H1 (cell line): ENCODE measurements around the gene ASIC5. TPM values are rescaled to one million over a fixed set of nuclear protein-coding genes. Genes with fewer than 3 reads are reported as not detected.

Source experiments
- CTCF ChIA-PET: fragments of 300-600 bp; sonication (Branson Sonifier 250); formaldehyde crosslinking; loops from one replicate; lab custom pipeline; 2021; ENCODE audit not compliant: partially characterized antibody; lab: Charles Lee
- POLR2A ChIA-PET: fragments of 300-600 bp; sonication (Branson Sonifier 250); formaldehyde crosslinking; loops from one replicate; lab custom pipeline; 2021; ENCODE audit warnings: inconsistent platforms; ENCODE audit not compliant: partially characterized antibody; lab: Charles Lee
- DNase-seq, 2 experiments: peaks; one replicate each; pipeline versions ENCODE4 v3.0.0 to v3.0.0-alpha.2; 2010 to 2022; ENCODE audit warnings: low spot score in 2 of 2, low read depth in 1 of 2, mixed read lengths in 1 of 2
- FAIRE-seq: peaks from 2 replicates; lab custom pipeline; 2011; peaks lifted over from hg19 to GRCh38; lab: Jason Lieb, UNC
- H2AFZ ChIP-seq: 2 replicates; pipeline ENCODE4 v1.8.1; 2012; ENCODE audit warnings: low read length, inconsistent platforms
- H2AK5ac ChIP-seq: 2 replicates; pipeline ENCODE4 v1.6.1; 2013; ENCODE audit warnings: low read depth, low read length
- H2BK120ac ChIP-seq: replicated peaks from 2 replicates; pipeline ENCODE3; 2013; ENCODE audit warnings: low read depth, low read length, inconsistent platforms
- H2BK12ac ChIP-seq: 2 replicates; pipeline ENCODE4 v1.6.1; 2013; ENCODE audit warnings: low read depth, low read length
- H2BK15ac ChIP-seq: 2 replicates; pipeline ENCODE4 v1.6.1; 2013; ENCODE audit warnings: low read length
- H2BK20ac ChIP-seq: 2 replicates; pipeline ENCODE4 v1.6.1; 2013; ENCODE audit warnings: low read length
- H2BK5ac ChIP-seq: 2 replicates; pipeline ENCODE4 v1.6.1; 2013; ENCODE audit warnings: low read depth, low read length
- H3K14ac ChIP-seq: 2 replicates; pipeline ENCODE4 v1.6.1; 2013; ENCODE audit warnings: inconsistent platforms; ENCODE audit not compliant: insufficient read length
- H3K18ac ChIP-seq: 2 replicates; pipeline ENCODE4 v1.6.1; 2013; ENCODE audit warnings: low read length; ENCODE audit errors: extremely low read depth
- H3K23ac ChIP-seq: 2 replicates; pipeline ENCODE4 v1.6.1; 2013; ENCODE audit warnings: inconsistent platforms; ENCODE audit not compliant: insufficient read length
- H3K23me2 ChIP-seq: 2 replicates; pipeline ENCODE4 v1.6.1; 2013; ENCODE audit warnings: low read depth, low read length
- H3K27ac ChIP-seq: 2 replicates; pipeline ENCODE4 v1.6.1; 2011; ENCODE audit warnings: low read depth, low read length, inconsistent platforms
- H3K27me3 ChIP-seq, 4 experiments: replicated peaks in 1 of 4; 1 replicate in 1 of 4; 2 replicates in 3 of 4; pipeline versions ENCODE4 v1.6.1 to v1.8.1; 2011 to 2013; ENCODE audit warnings: low read length in 3 of 4, mild to moderate bottlenecking in 3 of 4, inconsistent platforms in 2 of 4, mixed read lengths in 2 of 4, moderate library complexity in 1 of 4; ENCODE audit not compliant: control insufficient read depth in 3 of 4, insufficient read depth in 3 of 4; ENCODE audit errors: extremely low read depth in 1 of 4
- H3K36me3 ChIP-seq, 4 experiments: 2 replicates each; pipeline versions ENCODE4 v1.6.1 to v1.8.1; 2011 to 2013; ENCODE audit warnings: mild to moderate bottlenecking in 4 of 4, low read length in 3 of 4, moderate library complexity in 2 of 4, control low read depth in 1 of 4, inconsistent platforms in 1 of 4; ENCODE audit not compliant: insufficient read depth in 4 of 4, control insufficient read depth in 2 of 4
- H3K4ac ChIP-seq: replicated peaks from 2 replicates; pipeline ENCODE3; 2013; ENCODE audit warnings: low read length, low read depth, mixed read lengths, inconsistent platforms; ENCODE audit not compliant: insufficient read length
- H3K4me1 ChIP-seq, 4 experiments: replicated peaks in 1 of 4; 1 replicate in 1 of 4; 2 replicates in 3 of 4; pipeline versions ENCODE4 v1.6.1 to v1.8.1; 2011 to 2013; ENCODE audit warnings: low read length in 3 of 4, inconsistent platforms in 2 of 4, mixed read lengths in 1 of 4; ENCODE audit not compliant: insufficient read depth in 4 of 4, control insufficient read depth in 3 of 4
- H3K4me2 ChIP-seq, 2 experiments: 2 replicates each; pipeline versions ENCODE4 v1.6.1 to v1.8.1; 2011 to 2013; ENCODE audit warnings: low read depth in 2 of 2, low read length in 2 of 2, control low read depth in 1 of 2, inconsistent platforms in 1 of 2, mild to moderate bottlenecking in 1 of 2; ENCODE audit not compliant: insufficient read depth in 1 of 2
- H3K4me3 ChIP-seq, 4 experiments: fragments of 200-600, 300-600 bp in 1 of 4; sonication (generic), shearing (Covaris generic), sonication (Bioruptor Twin) in 1 of 4; 2 replicates each; pipeline versions ENCODE4 v1.5.1 to v1.8.1; 2011 to 2016; ENCODE audit warnings: low read length in 4 of 4, low read depth in 3 of 4, control low read depth in 2 of 4, inconsistent platforms in 2 of 4, mild to moderate bottlenecking in 2 of 4, mixed read lengths in 1 of 4, moderate library complexity in 1 of 4; ENCODE audit not compliant: insufficient read depth in 2 of 4; ENCODE audit errors: extremely low read depth in 1 of 4
- H3K56ac ChIP-seq: replicated peaks from 2 replicates; pipeline ENCODE3; 2013; ENCODE audit warnings: low read depth, mild to moderate bottlenecking, mixed read lengths, low read length, inconsistent platforms; ENCODE audit not compliant: insufficient read length
- H3K79me1 ChIP-seq: 2 replicates; pipeline ENCODE4 v1.6.1; 2013; ENCODE audit warnings: low read depth, low read length, control low read depth
- H3K79me2 ChIP-seq, 2 experiments: 2 replicates each; pipeline versions ENCODE4 v1.6.1 to v1.8.1; 2012 to 2013; ENCODE audit warnings: low read length in 2 of 2, mild to moderate bottlenecking in 2 of 2, inconsistent platforms in 1 of 2; ENCODE audit not compliant: insufficient read depth in 2 of 2, control insufficient read depth in 1 of 2
- H3K9ac ChIP-seq, 4 experiments: replicated peaks in 1 of 4; 1 replicate in 1 of 4; 2 replicates in 3 of 4; pipeline versions ENCODE4 v1.6.1 to v1.8.1; 2011 to 2013; ENCODE audit warnings: low read depth in 3 of 4, low read length in 3 of 4, control low read depth in 2 of 4, mild to moderate bottlenecking in 2 of 4, moderate library complexity in 2 of 4, inconsistent platforms in 1 of 4; ENCODE audit errors: extremely low read depth in 1 of 4
- H3K9me3 ChIP-seq, 2 experiments: 2 replicates each; pipeline versions ENCODE4 v1.6.1 to v1.8.1; 2012 to 2013; ENCODE audit warnings: mild to moderate bottlenecking in 2 of 2, moderate library complexity in 2 of 2, control low read depth in 1 of 2, inconsistent platforms in 1 of 2, low read depth in 1 of 2, low read length in 1 of 2, mixed read lengths in 1 of 2; ENCODE audit not compliant: insufficient read depth in 2 of 2
- H4K20me1 ChIP-seq, 2 experiments: replicated peaks in 1 of 2; 2 replicates each; pipeline versions ENCODE3 to v1.8.1; 2011 to 2013; ENCODE audit warnings: inconsistent platforms in 2 of 2, low read length in 2 of 2, mild to moderate bottlenecking in 1 of 2; ENCODE audit not compliant: insufficient read depth in 2 of 2, control insufficient read depth in 1 of 2
- H4K5ac ChIP-seq: 2 replicates; pipeline ENCODE4 v1.6.1; 2013; ENCODE audit warnings: low read length, low read depth, mixed read lengths, inconsistent platforms; ENCODE audit not compliant: insufficient read length
- H4K8ac ChIP-seq: 2 replicates; pipeline ENCODE4 v1.8.0; 2013; ENCODE audit warnings: mild to moderate bottlenecking, moderate library complexity, low read length, inconsistent platforms; ENCODE audit not compliant: insufficient read depth; ENCODE audit errors: extremely low read depth
- H4K91ac ChIP-seq: replicated peaks from 2 replicates; pipeline ENCODE3; 2013; ENCODE audit warnings: low read length, mixed read lengths, inconsistent platforms; ENCODE audit not compliant: insufficient read length
- BRCA1 ChIP-seq: IDR thresholded peaks from 2 replicates; pipeline ENCODE4 v1.6.1; 2012; ENCODE audit warnings: low read depth, low read length, improper control_type of control experiment
- WGBS, 2 experiments: shearing (Covaris generic) in 1 of 2; methylation state at CpG; one replicate each; pipeline versions ENCODE4 v1.1.6 to v1.1.7; 2013 to 2015; ENCODE audit warnings: low lambda C conversion rate in 2 of 2, mixed read lengths in 2 of 2, inconsistent platforms in 1 of 2, low coverage in 1 of 2, missing lambda C conversion rate in 1 of 2; ENCODE audit not compliant: insufficient replicate concordance in 2 of 2, insufficient coverage in 1 of 2, insufficient read length in 1 of 2; ENCODE audit errors: extremely low coverage in 1 of 2, missing lambda C conversion rate in 1 of 2; 5-methylcytosine and 5-hydroxymethylcytosine counted together
- polyA plus RNA-seq, 7 experiments: library from polyadenylated mRNA; depleted of rRNA in 3 of 7; stranded (reverse) in 5 of 7; unstranded in 2 of 7; fragments of >200 nt in 5 of 7; fragments of 200-250 nt in 2 of 7; gene quantifications; 1 replicate in 5 of 7; 2 replicates in 1 of 7; 4 replicates in 1 of 7; pipeline versions ENCODE4 v1.2.1 to v1.2.3, GENCODE V29; 2011 to 2013; ENCODE audit warnings: missing spikeins in 2 of 7, mixed read lengths in 2 of 7
- total RNA-seq: library from RNA; stranded (reverse); fragmentation: NEBNext Ultra II Directional; extraction: Animal tissue kit (Norgen Biotek cat#: 25700); gene quantifications from 2 replicates; pipeline ENCODE4 v1.2.1, GENCODE V29; 2021
- TF ChIP-seq, protein P1 (sequence below): IDR thresholded peaks from 2 replicates; pipeline ENCODE4 v1.6.1; 2012; ENCODE audit warnings: inconsistent platforms

The ASIC5 gene
- total and polyA plus RNA-seq, 2 of the 8 experiments (the other 6 are each of a cell fraction or from before 2014, with no cell fraction given), result not detected

GRCh38 chr4:155807021-155807420 is 59.1 kb downstream of the ASIC5 start:
- Histone ChIP-seq H3K36me3 (no peaks in the 10 kb centered on the region), H3K14ac (no peak overlapping the region), H2BK15ac (no peak overlapping the region), H2BK5ac (no peak overlapping the region), H4K5ac (no peak overlapping the region), H3K4me1 (no peaks in the 10 kb centered on the region), H3K56ac (no peak overlapping the region), H3K27ac (no peak overlapping the region), H3K4ac (no peak overlapping the region), H4K91ac (no peak overlapping the region), H3K79me1 (no peaks in the 10 kb centered on the region), H2BK12ac (no peak overlapping the region), H2BK120ac (no peak overlapping the region), H3K23ac (no peak overlapping the region), H3K9me3 (no peaks in the 10 kb centered on the region), H3K9ac (no peak overlapping the region), H3K23me2 (no peaks in the 10 kb centered on the region), H2BK20ac (no peak overlapping the region), H2AFZ (no peak overlapping the region), H3K27me3 (no peaks in the 10 kb centered on the region), H4K8ac (no peak overlapping the region), H3K79me2 (no peaks in the 10 kb centered on the region)
- ChIA-PET CTCF (interaction anchor here (6.4 kb wide), 1 partner anchor 144 kb away, joined by 69 read pairs; the partner anchor contains the start of gene CTSO), POLR2A (no interaction called here)
- FAIRE-seq, result no peak
- 86% methylated on average over 1 of the region's 1 CpG; no CpG with 5 or more reads in 1 of the 2 experiments for WGBS, 2 experiments
- no peak for DNase-seq
- TF ChIP-seq, protein P1, sequence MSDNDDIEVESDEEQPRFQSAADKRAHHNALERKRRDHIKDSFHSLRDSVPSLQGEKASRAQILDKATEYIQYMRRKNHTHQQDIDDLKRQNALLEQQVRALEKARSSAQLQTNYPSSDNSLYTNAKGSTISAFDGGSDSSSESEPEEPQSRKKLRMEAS, result no peak
- no peak for TF ChIP-seq BRCA1
- TF ChIP-seq, all 59 proteins: peak for 0
- Histone ChIP-seq H2AK5ac (no peak overlapping the region), H4K20me1 (no peaks in the 10 kb centered on the region), H3K4me2 (no peak overlapping the region), H3K4me3 (no peak overlapping the region), H3K18ac (no peak overlapping the region)
